Common myeloid progenitor, CD34-positive (primary cell): ENCODE results near the gene VPS9D1.
A peak's percentile ranks its signal among the peaks of the same experiment; 100 is the strongest.

ENCODE experiments used
- CTCF ChIA-PET: fragments of 350-600 bp; sonication (Branson Sonifier 250); formaldehyde crosslinking; loops from one replicate; lab custom pipeline; 2021; ENCODE audit warnings: antibody characterized with exemption; lab: Charles Lee
- POLR2A ChIA-PET: fragments of 350-600 bp; sonication (Branson Sonifier 250); formaldehyde crosslinking; loops from one replicate; lab custom pipeline; 2021; ENCODE audit warnings: antibody characterized with exemption; lab: Charles Lee
- DNase-seq, 3 donors: peaks; one replicate each; pipeline versions ENCODE4 v3.0.0 to v3.0.0-alpha.2; 2013
- H3K27ac ChIP-seq, 2 experiments: 1 replicate in 1 of 2; 2 replicates in 1 of 2; pipeline ENCODE4 v1.7.0; 2013; ENCODE audit warnings: inconsistent platforms in 2 of 2, low read length in 2 of 2, mild to moderate bottlenecking in 2 of 2, low read depth in 1 of 2, moderate library complexity in 1 of 2; ENCODE audit not compliant: severe bottlenecking in 2 of 2, insufficient read depth in 1 of 2, poor library complexity in 1 of 2
- H3K27me3 ChIP-seq, 5 experiments: replicated peaks in 2 of 5; 1 replicate in 3 of 5; 2 replicates in 2 of 5; pipeline versions ENCODE4 v1.6.1 to v1.7.0; 2013; ENCODE audit warnings: low read length in 4 of 5, mild to moderate bottlenecking in 2 of 5, moderate library complexity in 2 of 5, inconsistent platforms in 1 of 5; ENCODE audit not compliant: insufficient read depth in 5 of 5, control insufficient read depth in 4 of 5
- H3K36me3 ChIP-seq, 4 experiments: 1 replicate in 2 of 4; 2 replicates in 2 of 4; pipeline versions ENCODE4 v1.6.1 to v1.7.0; 2013; ENCODE audit warnings: low read length in 3 of 4, control low read depth in 1 of 4, mild to moderate bottlenecking in 1 of 4; ENCODE audit not compliant: control insufficient read depth in 4 of 4, insufficient read depth in 4 of 4
- H3K4me1 ChIP-seq, 4 experiments: 1 replicate in 3 of 4; 2 replicates in 1 of 4; pipeline versions ENCODE4 v1.6.1 to v1.7.1; 2013; ENCODE audit warnings: low read length in 3 of 4, mild to moderate bottlenecking in 3 of 4, control low read depth in 1 of 4, inconsistent platforms in 1 of 4, moderate library complexity in 1 of 4; ENCODE audit not compliant: control insufficient read depth in 4 of 4, insufficient read depth in 4 of 4; ENCODE audit errors: control extremely low read depth in 1 of 4
- H3K4me3 ChIP-seq, 7 experiments: 1 replicate in 4 of 7; 2 replicates in 3 of 7; pipeline versions ENCODE4 v1.5.1 to v1.7.0; 2013; ENCODE audit warnings: mild to moderate bottlenecking in 7 of 7, low read length in 6 of 7, moderate library complexity in 6 of 7, inconsistent platforms in 2 of 7, low read depth in 2 of 7, control low read depth in 1 of 7; ENCODE audit not compliant: insufficient read depth in 4 of 7, control insufficient read depth in 1 of 7; ENCODE audit errors: extremely low read depth in 1 of 7
- H3K9me3 ChIP-seq, 5 experiments: 1 replicate in 4 of 5; 2 replicates in 1 of 5; pipeline versions ENCODE4 v1.6.1 to v1.7.1; 2013; ENCODE audit warnings: low read length in 4 of 5, mild to moderate bottlenecking in 2 of 5, inconsistent platforms in 1 of 5, low read depth in 1 of 5, moderate library complexity in 1 of 5; ENCODE audit not compliant: control insufficient read depth in 4 of 5, insufficient read depth in 2 of 5; ENCODE audit errors: control extremely low read depth in 1 of 5
- WGBS: methylation state at CpG from one replicate; pipeline ENCODE4 v1.1.5; 2013; ENCODE audit not compliant: insufficient coverage; 5-methylcytosine and 5-hydroxymethylcytosine counted together

VPS9D1 gene

DNA sequence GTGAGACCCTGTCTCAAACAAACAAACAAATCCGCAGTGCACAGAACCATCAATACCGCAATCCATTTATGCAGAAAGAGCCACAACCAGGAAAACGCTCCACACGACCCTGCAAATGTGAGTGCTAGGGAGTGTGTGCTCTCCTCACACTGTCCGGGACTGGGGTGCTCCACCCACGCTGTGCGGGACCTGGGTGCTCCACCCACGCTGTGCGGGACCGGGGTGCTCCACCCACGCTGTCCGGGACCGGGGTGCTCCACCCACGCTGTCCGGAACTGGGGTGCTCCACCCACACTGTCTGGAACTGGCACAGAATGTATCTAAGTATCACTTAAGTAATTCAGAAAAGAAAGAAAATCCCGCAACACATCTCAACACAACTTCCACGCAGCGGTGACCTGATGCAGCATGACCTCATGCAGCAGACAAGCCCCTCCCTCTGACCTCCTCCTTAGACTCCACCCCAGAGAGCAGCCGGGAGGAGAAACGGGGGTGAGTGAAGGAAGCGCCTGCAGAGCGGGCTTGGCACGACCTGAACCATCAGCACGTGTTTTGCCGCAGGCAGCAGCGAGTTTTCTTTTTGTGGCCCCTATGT lies 39.1 kb upstream of the VPS9D1 start:
- no peak overlapping the region for H3K27ac ChIP-seq
- peaks cover 5 to 35% (median 20%) of the 10 kb centered on the region in 4 experiments for H3K4me1 ChIP-seq
- no peak overlapping the region for H3K4me3 ChIP-seq
- no peak for DNase-seq
- no peaks in the 10 kb centered on the region for H3K9me3 ChIP-seq
- H3K36me3 ChIP-seq: peaks cover 14 to 85% (median 37%) of the 10 kb centered on the region in 4 experiments
- ChIA-PET POLR2A (no interaction called here), CTCF (interaction anchor here (1.0 to 3.5 kb wide), 3 partner anchors 10 to 60 kb away, joined by 3 to 15 read pairs (median 4); no protein-coding TSS in a partner anchor)
- no peaks in the 10 kb centered on the region for H3K27me3 ChIP-seq
- whole genome bisulfite sequencing: 98% methylated on average over 16 of the region's 26 CpGs

DNA sequence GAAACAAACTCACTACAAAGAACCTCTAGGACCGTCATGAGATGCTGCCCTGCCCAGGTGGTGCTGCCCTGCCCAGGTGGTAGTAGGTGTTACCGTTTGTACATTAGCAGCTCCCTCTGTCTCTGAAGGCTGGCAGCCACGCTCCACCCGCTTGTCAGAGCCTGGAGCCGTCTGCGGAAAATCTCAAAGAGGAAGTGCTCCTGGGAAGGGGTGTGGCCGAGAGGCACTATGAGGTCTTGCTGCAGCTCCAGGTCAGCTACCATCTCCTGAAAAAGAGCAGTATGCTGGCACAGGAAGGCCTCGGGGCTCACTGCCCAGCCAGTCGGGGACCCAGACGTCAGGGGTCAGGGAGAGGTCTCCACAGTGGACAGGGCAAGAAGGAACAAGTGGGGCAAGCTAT lies 28.9 kb upstream of the VPS9D1 start:
- peaks cover 0 to 7% (median 3%) of the 10 kb centered on the region in 4 experiments for H3K4me1 ChIP-seq
- no peak overlapping the region for H3K4me3 ChIP-seq
- no peak overlapping the region for H3K27ac ChIP-seq
- peak; percentile 42 to 60 (median 59) for DNase-seq
- H3K27me3 ChIP-seq: no peaks in the 10 kb centered on the region
- H3K36me3 ChIP-seq: peaks cover 2 to 64% (median 42%) of the 10 kb centered on the region in 4 experiments
- WGBS: 10% methylated on average over 10 of the region's 10 CpGs
- no peaks in the 10 kb centered on the region for H3K9me3 ChIP-seq
- POLR2A ChIA-PET: no interaction called here
- CTCF ChIA-PET: interaction anchor here (0.8 to 2.7 kb wide), 8 partner anchors 10 to 111 kb away, joined by 3 to 11 read pairs (median 4); no protein-coding TSS in a partner anchor

DNA sequence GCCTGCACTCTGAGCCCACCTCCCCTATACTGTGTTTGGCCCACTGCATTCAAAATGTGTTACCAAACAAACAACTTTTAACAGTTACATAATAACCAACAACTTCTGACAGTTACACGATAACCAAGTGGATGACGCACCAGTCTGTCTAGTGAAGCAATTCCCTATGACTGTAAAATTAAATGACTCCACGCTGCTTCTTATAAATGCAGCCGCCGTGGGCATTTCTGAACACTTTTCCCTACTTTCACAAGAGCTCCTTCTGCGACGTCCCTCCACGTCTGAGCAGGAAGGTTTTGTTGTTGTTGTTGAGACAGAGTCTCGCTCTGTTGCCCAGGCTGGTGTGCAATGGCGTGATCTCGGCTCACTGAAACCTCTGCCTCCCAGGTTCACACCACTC lies 28.2 kb upstream of the VPS9D1 start:
- H3K4me1 ChIP-seq: peaks cover 0 to 7% (median 3%) of the 10 kb centered on the region in 4 experiments
- H3K4me3 ChIP-seq: no peak overlapping the region
- POLR2A ChIA-PET: no interaction called here
- 98% methylated on average over 6 of the region's 11 CpGs for WGBS
- no peak for DNase-seq
- CTCF ChIA-PET: interaction anchor here (0.7 to 2.7 kb wide), 7 partner anchors 12 to 112 kb away, joined by 3 to 11 read pairs (median 4); no protein-coding TSS in a partner anchor
- H3K9me3 ChIP-seq: no peaks in the 10 kb centered on the region
- peaks cover 2 to 68% (median 45%) of the 10 kb centered on the region in 4 experiments for H3K36me3 ChIP-seq
- no peaks in the 10 kb centered on the region for H3K27me3 ChIP-seq
- H3K27ac ChIP-seq: no peak overlapping the region

DNA sequence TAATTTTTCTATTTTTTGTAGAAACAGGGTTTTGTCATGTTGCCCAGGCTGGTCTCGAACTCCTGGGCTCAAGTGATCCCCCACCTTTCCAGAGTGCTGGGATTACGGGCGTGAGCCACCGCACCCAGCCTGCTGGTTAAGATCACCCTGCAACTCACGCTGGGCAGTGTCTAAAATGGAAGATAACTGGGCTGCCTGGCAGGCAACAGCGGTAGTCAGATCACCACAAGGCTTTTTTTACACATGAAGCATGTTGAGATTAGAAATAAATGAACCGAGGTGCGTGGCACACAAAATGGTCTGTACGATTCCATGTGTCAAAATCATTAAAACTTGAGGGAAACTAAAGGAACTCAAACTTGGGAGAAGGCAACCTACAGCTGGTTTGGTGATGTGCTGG lies 27.4 kb upstream of the VPS9D1 start:
- Histone ChIP-seq H3K27ac (no peak overlapping the region), H3K4me3 (no peak overlapping the region), H3K9me3 (no peaks in the 10 kb centered on the region), H3K4me1 (peaks cover 0 to 7% (median 3%) of the 10 kb centered on the region in 4 experiments), H3K36me3 (peaks cover 2 to 74% (median 45%) of the 10 kb centered on the region in 4 experiments), H3K27me3 (no peaks in the 10 kb centered on the region)
- WGBS: 99% methylated on average over 9 of the region's 9 CpGs
- no peak for DNase-seq
- ChIA-PET CTCF (interaction anchor here (1.4 to 2.7 kb wide), 3 partner anchors 13 to 112 kb away, joined by 4 to 11 read pairs (median 8); no protein-coding TSS in a partner anchor), POLR2A (no interaction called here)

DNA sequence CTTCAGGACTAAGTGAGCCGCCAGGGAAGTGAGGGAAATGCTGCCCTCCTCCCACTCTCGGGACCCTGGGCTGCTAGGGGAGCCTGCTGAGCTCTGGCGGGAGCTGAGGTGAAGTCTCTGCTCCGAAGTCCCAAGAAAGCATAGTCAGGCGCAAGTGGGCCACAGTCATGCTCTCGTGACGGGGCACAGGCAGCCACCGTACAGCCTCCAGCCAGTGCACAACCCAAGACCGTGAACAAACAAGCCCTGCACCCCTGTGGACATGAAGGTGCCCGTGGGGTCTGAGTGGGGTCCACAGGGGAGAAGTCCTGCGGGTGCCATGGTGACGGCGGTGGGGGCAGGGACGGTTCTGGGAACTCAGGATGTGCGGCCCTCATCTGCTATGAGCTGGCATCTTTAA lies 25.3 kb upstream of the VPS9D1 start:
- ChIA-PET CTCF (interaction anchor here (1.0 to 1.3 kb wide), 2 partner anchors 38 to 58 kb away, joined by 3 to 4 read pairs; no protein-coding TSS in a partner anchor), POLR2A (no interaction called here)
- no peak overlapping the region for H3K4me3 ChIP-seq
- no peak overlapping the region for H3K27ac ChIP-seq
- WGBS: 97% methylated on average over 15 of the region's 15 CpGs
- H3K9me3 ChIP-seq: no peaks in the 10 kb centered on the region
- peaks cover 0 to 7% (median 3%) of the 10 kb centered on the region in 4 experiments for H3K4me1 ChIP-seq
- H3K36me3 ChIP-seq: peaks cover 2 to 81% (median 52%) of the 10 kb centered on the region in 4 experiments
- DNase-seq: no peak
- H3K27me3 ChIP-seq: no peaks in the 10 kb centered on the region

DNA sequence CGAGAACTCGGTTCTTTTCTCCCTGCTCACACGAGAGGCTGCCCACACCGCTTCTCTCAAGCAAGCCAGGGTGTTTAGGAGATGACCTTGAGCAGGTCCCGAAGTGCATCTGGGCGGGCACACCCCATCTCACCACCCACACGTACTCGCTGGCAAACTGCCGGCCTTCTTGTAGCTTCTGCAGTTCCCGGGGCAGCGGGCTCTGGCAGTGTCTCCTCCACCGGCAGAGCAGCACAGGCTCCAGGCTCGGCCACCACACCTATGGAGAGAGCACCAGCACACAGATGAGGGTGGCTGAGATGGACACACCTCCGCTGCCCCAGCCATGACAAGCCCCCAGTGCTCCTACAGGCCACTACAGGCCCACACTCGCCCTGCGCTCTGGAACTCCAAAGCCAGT lies 24.1 kb upstream of the VPS9D1 start:
- ChIA-PET CTCF (interaction anchor here (0.8 kb wide), 1 partner anchor 39 kb away, joined by 3 read pairs; no protein-coding TSS in a partner anchor), POLR2A (no interaction called here)
- DNase-seq: no peak

DNA sequence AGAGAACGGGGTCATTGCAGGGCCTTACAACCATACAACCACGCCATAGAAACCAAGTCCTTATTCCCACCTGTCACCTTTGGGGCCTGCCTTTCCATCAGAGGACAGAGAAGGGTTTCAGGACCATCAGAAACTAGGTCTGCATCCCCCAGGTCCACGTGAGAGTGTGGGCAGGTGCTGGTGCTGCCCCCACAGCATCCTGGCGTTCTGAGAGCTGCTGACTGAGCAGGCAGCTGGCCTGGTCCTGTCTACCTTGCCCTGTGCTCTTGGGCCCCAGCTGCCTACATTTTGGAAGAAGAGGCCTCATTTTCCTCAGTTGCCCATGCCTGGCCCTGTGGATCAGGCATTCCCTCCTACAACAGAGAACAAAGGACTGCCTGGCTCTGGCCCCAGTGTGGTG lies 22.2 kb upstream of the VPS9D1 start:
- Histone ChIP-seq H3K36me3 (peaks cover 8 to 89% (median 71%) of the 10 kb centered on the region in 4 experiments), H3K4me3 (no peak overlapping the region), H3K9me3 (no peaks in the 10 kb centered on the region), H3K4me1 (no peaks in the 10 kb centered on the region), H3K27me3 (no peaks in the 10 kb centered on the region), H3K27ac (no peak overlapping the region)
- 97% methylated on average over 2 of the region's 4 CpGs for WGBS
- ChIA-PET POLR2A (no interaction called here), CTCF (interaction anchor here (3.0 kb wide), 1 partner anchor 37 kb away, joined by 16 read pairs; no protein-coding TSS in a partner anchor)
- no peak for DNase-seq

More for the DNA sequence above, 24.1 kb upstream of the VPS9D1 start:
- Histone ChIP-seq H3K9me3 (no peaks in the 10 kb centered on the region), H3K36me3 (peaks cover 2 to 86% (median 59%) of the 10 kb centered on the region in 4 experiments), H3K4me3 (no peak overlapping the region), H3K27ac (no peak overlapping the region), H3K4me1 (peaks cover 0 to 6% (median 2%) of the 10 kb centered on the region in 4 experiments), H3K27me3 (no peaks in the 10 kb centered on the region)
- 98% methylated on average over 14 of the region's 16 CpGs for WGBS
